Esophagus muscularis mucosa (tissue), 4 donors: ENCODE measurements around the gene ARID5B. TPM values are rescaled to one million over a fixed set of nuclear protein-coding genes. Genes with fewer than 3 reads are reported as not detected.
A peak's percentile ranks its signal among the peaks of the same experiment; 100 is the strongest.

ENCODE experiments used
- DNase-seq: peaks from one replicate; pipeline ENCODE4 v3.0.0-alpha.2; 2017; ENCODE audit errors: extremely low spot score
- H3K27ac ChIP-seq, 4 donors: fragments of 200-600 bp; sonication (generic); replicated peaks in 1 of 4; 1 replicate in 3 of 4; 2 replicates in 1 of 4; pipeline ENCODE4 v1.5.1; 2016 to 2019; ENCODE audit warnings: mild to moderate bottlenecking in 1 of 4
- H3K27me3 ChIP-seq, 4 donors: fragments of 200-600 bp; sonication (generic); one replicate each; pipeline versions ENCODE4 v1.5.1 to v1.6.0; 2016 to 2019
- H3K36me3 ChIP-seq, 4 donors: fragments of 200-600 bp; sonication (generic); one replicate each; pipeline ENCODE4 v1.5.1; 2016 to 2019
- H3K4me1 ChIP-seq, 4 donors: fragments of 200-600 bp; sonication (generic); one replicate each; pipeline ENCODE4 v1.5.1; 2016 to 2019
- H3K4me3 ChIP-seq, 4 donors: fragments of 200-600 bp; sonication (generic); 1 replicate in 2 of 4; 2 replicates in 2 of 4; pipeline ENCODE4 v1.5.1; 2016 to 2019; ENCODE audit warnings: mild to moderate bottlenecking in 4 of 4, moderate library complexity in 1 of 4
- H3K9me3 ChIP-seq, 4 donors: fragments of 200-600 bp; sonication (generic); 1 replicate in 3 of 4; 2 replicates in 1 of 4; pipeline ENCODE4 v1.5.1; 2016 to 2019
- CTCF ChIP-seq, 3 experiments: fragments of 200-600 bp in 2 of 3; fragments of 450-650 bp in 1 of 3; sonication (generic) in 2 of 3; IDR thresholded peaks; one replicate each; pipeline ENCODE4 v1.5.1; 2017 to 2019; ENCODE audit warnings: antibody characterized with exemption in 3 of 3, mild to moderate bottlenecking in 2 of 3, moderate library complexity in 1 of 3
- EP300 ChIP-seq: sonication (generic); formaldehyde crosslinking; IDR thresholded peaks from one replicate; pipeline ENCODE4 v1.6.1; 2017; ENCODE audit warnings: antibody characterized with exemption
- POLR2A ChIP-seq: fragments of 450-650 bp; IDR thresholded peaks from one replicate; pipeline ENCODE4 v1.6.1; 2017; ENCODE audit warnings: antibody characterized with exemption, moderate library complexity, mild to moderate bottlenecking, low read depth
- POLR2AphosphoS5 ChIP-seq, 2 donors: sonication (generic); formaldehyde crosslinking; IDR thresholded peaks; one replicate each; pipeline ENCODE4 v1.6.1; 2017; ENCODE audit warnings: antibody characterized with exemption in 2 of 2
- WGBS: methylation state at CpG from one replicate; pipeline ENCODE4 v1.1.5; 2018; 5-methylcytosine and 5-hydroxymethylcytosine counted together
- intact Hi-C: fragments of 100-400 bp; cut with DNase I; formaldehyde crosslinking; loops from one replicate; pipeline ENCODE4 v1.15.1; 2023
- total RNA-seq, 4 donors: library from RNA; depleted of rRNA; stranded (reverse); fragments of >200 nt; gene quantifications; one replicate each; pipeline versions ENCODE4 v1.1.0 to v1.2.1, GENCODE V29; 2016

The ARID5B gene
- 100 to 1,000 TPM in 1 of 4 donors, 10 to 100 TPM in 3; 33.6 to 150 (median 64.9) TPM for total RNA-seq

DNA sequence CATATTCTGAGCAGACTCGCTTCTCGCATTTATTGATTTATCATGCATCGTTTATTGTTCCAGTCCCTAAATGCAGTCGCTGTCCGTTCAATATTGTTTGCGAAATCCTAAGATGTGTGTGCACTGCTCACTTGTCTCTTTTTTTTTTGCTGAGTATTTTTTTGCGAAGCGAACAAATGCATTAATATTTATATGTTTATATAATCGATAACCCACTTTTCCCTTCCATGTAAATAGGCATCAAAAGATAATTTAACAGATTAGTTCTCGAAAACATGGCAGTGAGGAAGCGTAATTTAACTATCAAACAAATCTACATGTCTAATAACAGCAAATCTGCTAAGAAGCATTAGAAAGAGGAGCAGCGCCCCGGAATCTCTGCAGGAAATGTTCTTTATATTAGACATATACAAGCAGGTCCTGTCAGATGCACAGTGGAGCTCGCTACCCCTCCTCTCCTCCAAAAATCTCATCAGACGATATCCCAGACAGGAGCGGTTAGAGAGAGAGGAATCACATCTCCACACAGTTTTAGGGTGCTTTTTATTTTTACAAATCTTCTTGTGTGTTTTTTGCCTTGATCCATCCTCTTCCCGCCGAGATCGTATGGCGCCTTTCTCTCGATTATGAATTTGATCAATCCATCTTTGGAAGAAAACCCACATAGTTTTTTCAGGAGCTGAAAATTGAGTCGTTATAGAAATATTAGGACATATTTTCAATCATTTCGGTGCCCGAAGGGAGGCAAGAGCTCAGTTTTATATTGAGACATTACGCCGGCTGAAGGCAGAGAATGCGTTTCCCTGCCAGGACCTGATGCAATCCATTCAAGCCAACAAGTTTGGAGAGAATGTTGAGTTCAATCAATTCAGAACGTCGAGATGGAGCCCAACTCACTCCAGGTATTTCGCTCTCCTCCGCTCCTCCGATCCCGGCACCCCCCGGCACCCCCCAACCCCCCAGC lies at the start of gene ARID5B:
Gene ARID5B (plus strand): TSS at position 871 of the 964 bp plus-strand sequence. CDS start 11 bp downstream, at position 882.
- no peak for DNase-seq

GRCh38 chr10:61852261-61852660 lies 49.2 kb upstream of the ARID5B start:
- WGBS: 88% methylated on average over 2 of the region's 2 CpGs
- Histone ChIP-seq H3K36me3 (no peaks in the 10 kb centered on the region), H3K9me3 (no peaks in the 10 kb centered on the region), H3K4me1 (no peaks in the 10 kb centered on the region), H3K27me3 (no peaks in the 10 kb centered on the region), H3K4me3 (no peak overlapping the region), H3K27ac (no peak overlapping the region)
- no peak for DNase-seq
- intact Hi-C loops: no loop called here
- no peak for TF ChIP-seq CTCF (IDR thresholded peaks at IDR 0.05)
- TF ChIP-seq EP300: no peak
- no peak for TF ChIP-seq POLR2AphosphoS5 (IDR thresholded peaks at IDR 0.05)
- TF ChIP-seq POLR2A: no peak

More for the DNA sequence above, at the start of gene ARID5B:
- intact Hi-C loops: loop anchor here (5.0 kb wide), 2 partner anchors 91 to 136 kb away; no protein-coding TSS in a partner anchor
- TF ChIP-seq CTCF (IDR thresholded peaks at IDR 0.05): no peak
- TF ChIP-seq POLR2AphosphoS5 (IDR thresholded peaks at IDR 0.05): peak; percentile 16 to 58
- WGBS: under 1% methylated on average over 33 of the region's 34 CpGs
- Histone ChIP-seq H3K4me1 (peaks cover 23 to 66% (median 56%) of the 10 kb centered on the region in 4 donors), H3K9me3 (no peaks in the 10 kb centered on the region), H3K27ac (peak within 1 kb of the TSS; percentile 91 to 98 (median 94)), H3K4me3 (peak within 1 kb of the TSS; percentile 66 to 81 (median 76)), H3K27me3 (no peaks in the 10 kb centered on the region), H3K36me3 (no peaks in the 10 kb centered on the region)

DNA sequence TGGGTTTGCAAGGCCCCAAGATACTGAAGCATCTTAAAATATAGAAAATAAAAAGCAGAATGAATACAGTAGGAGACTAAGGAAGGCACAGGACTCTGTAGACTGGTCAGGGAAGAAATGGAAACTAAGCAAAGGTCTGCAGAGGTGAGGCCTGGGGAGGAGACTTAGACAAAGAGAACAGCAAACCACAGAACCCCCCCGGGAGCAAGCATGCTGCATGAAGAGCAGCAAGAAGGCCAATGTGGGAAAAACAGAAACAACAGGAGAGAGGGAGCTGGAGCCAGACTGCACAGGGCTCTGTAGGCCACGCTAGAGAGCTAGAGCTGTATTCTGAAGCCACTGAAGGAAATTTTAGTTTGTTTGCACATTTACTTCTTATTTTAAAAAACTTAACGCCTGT lies 45.7 kb upstream of the ARID5B start:
- H3K27me3 ChIP-seq: no peaks in the 10 kb centered on the region
- WGBS: 88% methylated on average over 3 of the region's 3 CpGs
- no peak overlapping the region for H3K4me3 ChIP-seq
- no peak for TF ChIP-seq EP300
- no peak for TF ChIP-seq POLR2A
- no peak for TF ChIP-seq CTCF (IDR thresholded peaks at IDR 0.05)
- no peak for TF ChIP-seq POLR2AphosphoS5 (IDR thresholded peaks at IDR 0.05)
- no peak for DNase-seq
- no peaks in the 10 kb centered on the region for H3K4me1 ChIP-seq
- no peaks in the 10 kb centered on the region for H3K9me3 ChIP-seq
- no peak overlapping the region for H3K27ac ChIP-seq
- H3K36me3 ChIP-seq: no peaks in the 10 kb centered on the region
- intact Hi-C loops: no loop called here

DNA sequence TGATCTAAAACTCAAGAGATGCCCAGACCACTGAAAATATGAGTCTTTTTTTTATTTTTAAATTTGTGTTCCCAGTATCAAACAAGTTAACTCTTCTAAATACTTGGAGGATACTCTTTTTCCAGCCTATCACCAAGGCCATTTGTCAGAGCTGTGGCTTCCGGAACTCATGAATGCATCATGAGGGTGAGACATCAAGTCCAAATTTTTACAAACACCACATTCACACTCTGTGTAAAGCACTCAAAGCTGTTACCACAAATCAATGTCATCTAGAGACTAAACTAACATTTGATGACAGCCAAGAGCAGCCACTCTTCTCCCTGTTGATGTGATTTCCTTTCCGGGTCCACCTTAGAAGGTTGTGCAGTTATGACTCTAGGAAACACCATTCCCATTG lies 43.8 kb upstream of the ARID5B start:
- TF ChIP-seq POLR2AphosphoS5 (IDR thresholded peaks at IDR 0.05) (no peak), CTCF (IDR thresholded peaks at IDR 0.05) (no peak), POLR2A (no peak), EP300 (no peak)
- Histone ChIP-seq H3K9me3 (no peaks in the 10 kb centered on the region), H3K27me3 (no peaks in the 10 kb centered on the region), H3K27ac (no peak overlapping the region), H3K4me1 (no peaks in the 10 kb centered on the region), H3K4me3 (no peak overlapping the region), H3K36me3 (no peaks in the 10 kb centered on the region)
- DNase-seq: no peak
- 94% methylated on average over 2 of the region's 2 CpGs for WGBS
- intact Hi-C loops: no loop called here
